Neural cell (in vitro differentiated cells): ENCODE data around the gene ANKRD2.

ENCODE experiments used
- EP300 ChIP-seq: fragments of 450-650 bp; conservative IDR thresholded peaks from 2 replicates; pipeline ENCODE4 v1.6.1; 2014; ENCODE audit warnings: antibody characterized with exemption, mild to moderate bottlenecking, moderate library complexity; ENCODE audit not compliant: poor library complexity, severe bottlenecking
- EZH2 ChIP-seq: fragments of 200-600, 300-800 bp; shearing (Covaris generic), sonication (generic); IDR thresholded peaks from 2 replicates; pipeline ENCODE4 v1.6.1; 2014; ENCODE audit warnings: antibody characterized with exemption, low read length, borderline replicate concordance, mild to moderate bottlenecking; ENCODE audit not compliant: insufficient read depth, poor library complexity, severe bottlenecking
- POLR2AphosphoS5 ChIP-seq: IDR thresholded peaks from 2 replicates; pipeline ENCODE4 v1.6.1; 2012
- RAD21 ChIP-seq: fragments of 450-650 bp; conservative IDR thresholded peaks from 2 replicates; pipeline ENCODE4 v1.6.1; 2014; ENCODE audit warnings: antibody characterized with exemption, mild to moderate bottlenecking, moderate library complexity
- SMC3 ChIP-seq: fragments of 450-650 bp; conservative IDR thresholded peaks from 2 replicates; pipeline ENCODE4 v1.6.1; 2014; ENCODE audit warnings: antibody characterized with exemption, mild to moderate bottlenecking, moderate library complexity; ENCODE audit not compliant: poor library complexity
- TAF1 ChIP-seq: IDR thresholded peaks from 2 replicates; pipeline ENCODE4 v1.6.1; 2012; ENCODE audit warnings: low read depth
- TF ChIP-seq, protein P1 (sequence below): fragments of 450-650 bp; IDR thresholded peaks from 2 replicates; pipeline ENCODE4 v1.5.1; 2014; ENCODE audit warnings: antibody characterized with exemption, mild to moderate bottlenecking, moderate library complexity; ENCODE audit not compliant: poor library complexity, severe bottlenecking
- TF ChIP-seq, protein P2 (sequence below): IDR thresholded peaks from 2 replicates; pipeline ENCODE4 v1.6.1; 2012; ENCODE audit warnings: borderline replicate concordance

DNA sequence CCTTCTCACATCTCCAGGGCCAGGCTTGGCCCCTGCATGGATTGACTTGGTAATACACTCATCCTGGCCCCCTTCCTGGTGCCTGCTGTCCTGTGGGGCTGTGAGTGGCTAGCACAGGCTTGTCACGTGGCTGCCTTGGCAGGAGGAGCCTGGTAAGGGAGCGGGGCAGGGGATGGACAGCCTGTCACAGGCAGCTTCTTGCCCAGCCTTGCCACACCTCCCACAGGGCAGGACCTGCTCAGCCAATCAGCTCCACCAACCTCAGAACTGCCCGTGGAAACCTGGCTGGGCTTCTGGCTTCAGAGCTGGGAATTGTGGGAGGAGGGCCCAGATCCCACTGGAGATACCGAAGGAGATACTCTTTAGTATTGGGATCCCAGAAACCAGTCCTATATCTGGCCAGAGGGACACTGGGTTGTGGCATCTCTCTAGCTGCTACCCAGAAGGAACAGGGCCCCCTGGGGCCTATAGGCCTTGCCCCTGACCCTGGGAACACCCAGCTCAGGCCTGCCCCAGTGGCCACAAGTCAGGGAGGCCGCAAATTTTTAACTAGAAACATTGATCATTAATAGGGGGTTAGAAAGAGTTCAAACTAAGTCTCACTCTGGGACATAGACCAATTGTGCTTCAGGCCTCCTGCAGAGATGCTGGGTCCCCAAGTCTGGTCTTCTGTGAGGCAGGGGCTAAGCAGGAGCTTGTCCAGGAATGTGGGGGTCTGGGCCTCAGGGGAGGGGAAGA is 11.7 kb downstream of the ANKRD2 start, which contains the start of gene HOGA1:
- TF ChIP-seq EP300, result no peak
- TF ChIP-seq, protein P1, sequence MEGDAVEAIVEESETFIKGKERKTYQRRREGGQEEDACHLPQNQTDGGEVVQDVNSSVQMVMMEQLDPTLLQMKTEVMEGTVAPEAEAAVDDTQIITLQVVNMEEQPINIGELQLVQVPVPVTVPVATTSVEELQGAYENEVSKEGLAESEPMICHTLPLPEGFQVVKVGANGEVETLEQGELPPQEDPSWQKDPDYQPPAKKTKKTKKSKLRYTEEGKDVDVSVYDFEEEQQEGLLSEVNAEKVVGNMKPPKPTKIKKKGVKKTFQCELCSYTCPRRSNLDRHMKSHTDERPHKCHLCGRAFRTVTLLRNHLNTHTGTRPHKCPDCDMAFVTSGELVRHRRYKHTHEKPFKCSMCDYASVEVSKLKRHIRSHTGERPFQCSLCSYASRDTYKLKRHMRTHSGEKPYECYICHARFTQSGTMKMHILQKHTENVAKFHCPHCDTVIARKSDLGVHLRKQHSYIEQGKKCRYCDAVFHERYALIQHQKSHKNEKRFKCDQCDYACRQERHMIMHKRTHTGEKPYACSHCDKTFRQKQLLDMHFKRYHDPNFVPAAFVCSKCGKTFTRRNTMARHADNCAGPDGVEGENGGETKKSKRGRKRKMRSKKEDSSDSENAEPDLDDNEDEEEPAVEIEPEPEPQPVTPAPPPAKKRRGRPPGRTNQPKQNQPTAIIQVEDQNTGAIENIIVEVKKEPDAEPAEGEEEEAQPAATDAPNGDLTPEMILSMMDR, result no peak
- TF ChIP-seq RAD21, result no peak
- TF ChIP-seq POLR2AphosphoS5, result no peak
- no peak for TF ChIP-seq TAF1
- TF ChIP-seq, protein P2, sequence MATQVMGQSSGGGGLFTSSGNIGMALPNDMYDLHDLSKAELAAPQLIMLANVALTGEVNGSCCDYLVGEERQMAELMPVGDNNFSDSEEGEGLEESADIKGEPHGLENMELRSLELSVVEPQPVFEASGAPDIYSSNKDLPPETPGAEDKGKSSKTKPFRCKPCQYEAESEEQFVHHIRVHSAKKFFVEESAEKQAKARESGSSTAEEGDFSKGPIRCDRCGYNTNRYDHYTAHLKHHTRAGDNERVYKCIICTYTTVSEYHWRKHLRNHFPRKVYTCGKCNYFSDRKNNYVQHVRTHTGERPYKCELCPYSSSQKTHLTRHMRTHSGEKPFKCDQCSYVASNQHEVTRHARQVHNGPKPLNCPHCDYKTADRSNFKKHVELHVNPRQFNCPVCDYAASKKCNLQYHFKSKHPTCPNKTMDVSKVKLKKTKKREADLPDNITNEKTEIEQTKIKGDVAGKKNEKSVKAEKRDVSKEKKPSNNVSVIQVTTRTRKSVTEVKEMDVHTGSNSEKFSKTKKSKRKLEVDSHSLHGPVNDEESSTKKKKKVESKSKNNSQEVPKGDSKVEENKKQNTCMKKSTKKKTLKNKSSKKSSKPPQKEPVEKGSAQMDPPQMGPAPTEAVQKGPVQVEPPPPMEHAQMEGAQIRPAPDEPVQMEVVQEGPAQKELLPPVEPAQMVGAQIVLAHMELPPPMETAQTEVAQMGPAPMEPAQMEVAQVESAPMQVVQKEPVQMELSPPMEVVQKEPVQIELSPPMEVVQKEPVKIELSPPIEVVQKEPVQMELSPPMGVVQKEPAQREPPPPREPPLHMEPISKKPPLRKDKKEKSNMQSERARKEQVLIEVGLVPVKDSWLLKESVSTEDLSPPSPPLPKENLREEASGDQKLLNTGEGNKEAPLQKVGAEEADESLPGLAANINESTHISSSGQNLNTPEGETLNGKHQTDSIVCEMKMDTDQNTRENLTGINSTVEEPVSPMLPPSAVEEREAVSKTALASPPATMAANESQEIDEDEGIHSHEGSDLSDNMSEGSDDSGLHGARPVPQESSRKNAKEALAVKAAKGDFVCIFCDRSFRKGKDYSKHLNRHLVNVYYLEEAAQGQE, result no peak
- TF ChIP-seq EZH2, result no peak
- no peak for TF ChIP-seq SMC3
